GM18511 (cell line): ENCODE data around the gene TEX28.
A peak's percentile ranks its signal among the peaks of the same experiment; 100 is the strongest.

Source experiments
- ATAC-seq: cut with Tn5 transposase; IDR thresholded peaks from one replicate; pipeline ENCODE4 v1.9.1; 2021; ENCODE audit warnings: mild to moderate bottlenecking, moderate library complexity; ENCODE audit not compliant: unreplicated experiment

The TEX28 gene, protein sequence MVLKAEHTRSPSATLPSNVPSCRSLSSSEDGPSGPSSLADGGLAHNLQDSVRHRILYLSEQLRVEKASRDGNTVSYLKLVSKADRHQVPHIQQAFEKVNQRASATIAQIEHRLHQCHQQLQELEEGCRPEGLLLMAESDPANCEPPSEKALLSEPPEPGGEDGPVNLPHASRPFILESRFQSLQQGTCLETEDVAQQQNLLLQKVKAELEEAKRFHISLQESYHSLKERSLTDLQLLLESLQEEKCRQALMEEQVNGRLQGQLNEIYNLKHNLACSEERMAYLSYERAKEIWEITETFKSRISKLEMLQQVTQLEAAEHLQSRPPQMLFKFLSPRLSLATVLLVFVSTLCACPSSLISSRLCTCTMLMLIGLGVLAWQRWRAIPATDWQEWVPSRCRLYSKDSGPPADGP

DNA sequence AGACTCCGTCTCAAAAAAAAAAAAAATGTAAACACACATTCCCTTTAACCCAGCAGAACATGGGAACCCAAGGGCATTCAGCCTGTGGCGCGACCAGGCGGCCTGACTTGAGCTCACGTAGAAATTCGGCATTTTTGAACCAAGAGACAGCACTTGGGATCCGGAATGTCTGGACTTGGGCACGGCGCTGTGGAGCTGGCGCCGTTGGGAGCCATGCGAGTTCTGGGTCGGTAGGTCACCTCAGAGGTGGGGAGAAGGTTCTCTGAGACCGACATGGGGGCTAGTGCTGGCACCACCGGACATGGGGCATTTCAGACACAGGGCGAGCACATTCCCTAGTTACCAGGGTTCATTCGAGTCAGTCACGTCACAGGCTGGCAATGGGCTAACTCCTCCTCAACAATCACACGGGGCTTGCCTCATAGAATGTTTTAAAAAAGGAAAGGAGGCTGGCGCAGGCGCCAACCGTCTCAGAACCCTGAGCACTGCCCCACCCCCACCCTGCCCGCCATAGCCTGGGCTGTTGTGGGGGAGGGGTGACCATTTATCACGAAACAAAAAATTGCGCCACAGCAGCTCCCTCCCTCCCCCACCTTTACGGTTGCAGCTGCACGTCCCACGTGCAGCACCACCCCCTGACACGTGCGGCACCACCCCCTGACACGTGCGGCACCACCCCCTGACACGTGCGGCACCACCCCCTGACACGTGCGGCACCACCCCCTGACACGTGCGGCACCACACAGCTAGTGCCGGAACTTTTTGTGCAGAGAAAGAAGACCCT lies at the start of gene TEX28:
Gene TEX28 (minus strand): TSS at position 334 of the 784 bp plus-strand sequence. CDS start 3,007 bp downstream, outside the sequence.
- ATAC-seq: no peak

DNA sequence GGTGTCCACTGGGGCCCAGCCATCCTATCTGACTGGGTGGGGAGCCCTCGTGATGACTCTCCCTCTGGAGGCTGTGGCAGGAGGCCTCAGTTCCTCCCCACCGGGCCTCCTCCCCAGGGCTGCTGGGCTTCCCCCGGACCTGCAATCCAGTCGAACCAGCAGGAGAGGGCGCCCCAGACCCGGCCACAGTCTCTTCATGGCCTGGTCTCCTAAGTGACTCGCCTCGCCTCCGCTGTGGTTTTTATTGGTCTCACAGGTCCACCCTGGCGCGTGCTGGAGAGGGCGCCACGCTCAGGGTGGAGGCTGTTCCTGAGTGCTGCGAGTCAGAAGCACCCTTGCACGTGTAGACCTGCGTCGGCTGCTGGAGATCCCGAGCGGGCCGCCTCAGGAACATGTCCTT lies 48.7 kb upstream of the TEX28 start:
- peak; percentile 36 for ATAC-seq

DNA sequence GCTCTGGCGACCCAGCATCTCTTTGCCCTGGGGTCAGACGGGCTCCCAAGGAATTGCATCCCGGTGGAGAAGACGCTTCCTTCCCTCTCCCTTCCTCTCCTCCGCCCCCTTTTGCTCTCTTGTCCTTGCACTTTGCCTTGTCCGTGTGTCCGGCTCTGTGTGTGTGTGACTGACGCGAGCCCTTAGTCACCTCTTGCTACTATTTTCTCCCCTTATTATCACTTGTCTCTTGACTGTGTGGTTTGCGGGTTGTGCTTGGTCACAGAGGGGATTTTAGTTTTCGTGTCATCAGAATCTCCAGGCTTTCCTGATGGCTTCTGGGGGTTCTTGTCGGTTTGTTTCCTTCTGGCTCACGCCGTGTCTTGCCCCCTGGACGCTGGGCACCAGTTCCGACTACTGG lies 48.1 kb upstream of the TEX28 start:
- peak; percentile 19 for ATAC-seq

DNA sequence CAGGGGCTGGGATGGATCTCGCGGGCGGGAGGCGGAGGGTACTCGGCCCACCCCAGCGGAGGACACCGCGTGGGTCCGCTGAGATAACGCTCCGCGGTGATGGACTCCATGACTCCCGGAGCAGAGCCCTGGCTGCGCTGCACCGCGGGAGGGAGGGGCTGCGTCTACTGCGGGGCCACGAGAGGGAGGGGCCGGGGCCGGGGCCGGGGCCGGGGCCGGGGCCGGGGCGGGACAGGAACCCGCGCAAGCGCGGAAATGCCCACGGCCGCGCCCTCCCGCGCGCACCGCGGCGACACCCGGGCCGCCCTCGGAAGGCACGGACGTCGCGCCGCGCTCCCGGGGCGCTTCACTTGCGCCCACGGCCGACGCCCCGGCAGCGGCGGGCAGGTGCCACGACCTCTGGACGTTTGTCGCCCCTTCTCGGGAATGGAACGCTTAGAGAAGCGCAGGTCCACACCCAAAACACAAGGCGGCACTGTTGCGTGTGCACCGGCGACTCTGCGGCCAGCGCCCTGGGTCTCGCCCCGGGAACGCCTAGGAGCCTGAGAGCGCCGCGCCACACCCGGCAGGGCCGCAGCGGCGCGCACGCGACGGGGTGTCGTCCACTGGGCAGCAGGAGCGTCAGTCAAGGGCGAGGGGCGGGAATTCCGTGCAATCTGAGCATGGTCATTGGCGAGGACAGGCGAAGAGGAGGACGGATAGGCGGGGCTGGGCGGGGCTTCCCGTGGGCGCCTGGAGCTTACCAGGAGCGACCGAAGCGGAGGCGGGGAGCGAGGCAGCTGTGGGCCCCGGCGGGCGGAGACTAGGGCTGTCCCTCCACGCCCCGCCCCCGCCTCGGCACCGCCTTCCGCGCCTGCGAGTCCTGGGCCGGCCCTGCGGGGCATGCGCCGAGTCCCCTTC lies 46.7 kb upstream of the TEX28 start:
- ATAC-seq: peak; percentile 77

DNA sequence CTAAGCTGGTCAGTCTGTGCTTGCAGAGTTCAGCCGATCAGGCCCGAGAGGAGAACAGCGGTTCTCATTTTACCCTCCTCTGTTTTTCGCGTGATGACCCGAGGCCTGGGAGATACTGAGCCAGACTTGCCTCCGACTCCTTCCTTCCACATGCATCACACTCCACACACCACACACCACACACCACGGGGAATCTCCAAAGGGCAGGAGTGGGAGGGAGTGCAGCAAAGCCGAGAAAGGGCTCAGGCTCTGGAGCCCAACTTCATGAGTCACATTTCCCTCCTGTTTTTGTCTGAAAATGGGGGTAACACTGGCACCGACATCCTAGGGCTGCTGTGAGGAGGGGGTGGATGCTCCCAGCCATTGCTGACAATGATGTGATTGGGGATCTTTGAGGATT lies 39.6 kb upstream of the TEX28 start:
- ATAC-seq: no peak

DNA sequence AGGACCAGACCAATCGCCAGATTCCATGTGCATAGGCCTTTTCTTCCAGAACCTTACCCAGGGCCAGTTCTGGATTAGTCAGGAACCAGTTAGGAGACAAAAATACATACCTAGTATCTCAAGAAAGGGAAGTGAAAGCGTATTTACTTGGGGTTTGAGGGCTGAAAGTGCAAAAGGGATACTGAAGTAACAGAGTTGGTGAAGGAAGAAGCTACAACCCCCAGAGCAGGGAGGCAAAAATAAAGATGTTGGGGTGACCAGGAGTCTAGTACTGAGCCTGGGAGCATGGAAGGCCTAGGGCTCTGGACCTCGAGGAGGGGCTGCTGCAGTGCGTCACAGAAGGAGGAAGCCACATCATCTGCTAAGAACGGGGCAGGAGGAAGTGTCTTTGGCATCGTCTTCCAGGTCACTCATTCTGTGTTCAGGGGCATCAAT lies 38.9 kb upstream of the TEX28 start:
- ATAC-seq: peak; percentile 65

DNA sequence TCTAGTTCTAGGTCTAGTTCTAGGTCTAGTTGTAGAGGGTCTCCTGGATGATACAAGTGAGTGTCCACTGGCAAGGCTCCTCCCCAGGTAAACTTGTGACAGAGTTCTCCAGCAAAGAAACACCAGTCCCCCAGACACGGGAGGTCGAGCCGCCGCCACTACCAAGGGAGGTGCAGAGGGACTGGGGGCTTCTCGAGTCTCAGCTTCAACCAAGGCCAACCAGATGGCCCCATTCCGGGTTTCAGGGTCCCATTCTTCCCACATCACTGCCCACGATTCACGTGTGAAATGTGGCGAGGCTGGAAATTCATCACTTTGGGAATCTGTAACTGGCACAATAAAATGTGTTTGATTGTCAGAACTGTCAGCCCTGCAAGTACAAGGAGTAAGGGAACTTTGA lies 38.2 kb upstream of the TEX28 start:
- ATAC-seq: no peak

DNA sequence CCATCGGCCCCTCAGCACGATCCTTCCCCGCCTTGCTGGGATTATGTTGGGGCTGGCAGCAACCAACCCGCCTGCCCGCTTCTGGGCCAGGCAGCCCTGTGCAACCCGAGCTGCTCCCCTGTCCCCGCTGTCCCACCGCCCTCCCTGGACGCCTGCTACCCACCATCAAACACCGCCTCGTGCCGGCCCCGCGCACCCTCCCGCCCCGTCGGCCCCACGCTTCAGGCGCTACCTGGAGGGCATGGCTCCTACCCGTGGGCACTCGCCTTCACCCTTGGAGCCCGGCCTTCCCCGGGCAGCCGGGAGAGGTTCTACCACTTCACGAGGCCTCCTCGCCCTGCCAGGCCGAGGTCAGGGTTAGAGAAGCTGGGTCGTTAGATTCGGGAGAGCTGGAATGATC lies 37.6 kb upstream of the TEX28 start:
- no peak for ATAC-seq

DNA sequence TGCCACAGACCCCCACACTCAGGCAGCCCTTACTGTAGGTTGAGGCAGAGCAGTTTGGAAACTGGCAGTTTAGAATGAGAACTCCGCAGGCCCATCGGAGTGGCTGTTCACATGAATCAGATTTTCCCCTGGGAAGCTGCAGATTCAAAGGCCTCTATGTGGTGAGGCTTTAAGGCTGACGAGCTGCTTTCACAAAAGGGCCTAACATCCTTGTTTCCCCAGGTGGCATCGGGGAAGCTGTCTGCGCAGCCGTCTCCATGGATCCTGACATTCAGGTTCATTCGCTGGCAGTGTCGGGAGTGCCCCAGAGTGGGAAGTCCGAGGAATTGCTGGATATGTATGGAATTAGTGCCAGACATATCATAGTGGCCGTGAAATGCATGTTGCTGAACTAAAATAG lies 34.4 kb upstream of the TEX28 start:
- ATAC-seq: no peak

DNA sequence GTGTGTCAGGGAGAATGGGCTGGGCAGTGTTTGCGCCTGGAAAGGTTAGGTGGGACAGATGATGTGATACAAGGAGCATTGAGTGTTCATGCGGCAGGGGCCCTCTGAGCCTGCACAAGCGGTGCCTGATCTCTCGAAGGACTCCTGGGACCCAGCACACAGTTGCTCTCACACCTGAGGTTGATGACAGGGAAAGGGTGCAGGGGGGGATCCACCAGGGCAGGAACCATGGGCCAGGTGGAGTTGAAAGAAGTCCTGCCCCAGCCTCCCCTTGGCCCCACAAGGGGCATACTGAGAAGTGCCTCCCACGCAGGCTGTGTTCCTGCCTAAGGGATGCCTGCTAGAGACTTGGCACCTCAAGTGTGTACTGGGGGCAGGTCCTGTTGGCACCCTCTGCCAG lies 33.7 kb upstream of the TEX28 start:
- no peak for ATAC-seq

DNA sequence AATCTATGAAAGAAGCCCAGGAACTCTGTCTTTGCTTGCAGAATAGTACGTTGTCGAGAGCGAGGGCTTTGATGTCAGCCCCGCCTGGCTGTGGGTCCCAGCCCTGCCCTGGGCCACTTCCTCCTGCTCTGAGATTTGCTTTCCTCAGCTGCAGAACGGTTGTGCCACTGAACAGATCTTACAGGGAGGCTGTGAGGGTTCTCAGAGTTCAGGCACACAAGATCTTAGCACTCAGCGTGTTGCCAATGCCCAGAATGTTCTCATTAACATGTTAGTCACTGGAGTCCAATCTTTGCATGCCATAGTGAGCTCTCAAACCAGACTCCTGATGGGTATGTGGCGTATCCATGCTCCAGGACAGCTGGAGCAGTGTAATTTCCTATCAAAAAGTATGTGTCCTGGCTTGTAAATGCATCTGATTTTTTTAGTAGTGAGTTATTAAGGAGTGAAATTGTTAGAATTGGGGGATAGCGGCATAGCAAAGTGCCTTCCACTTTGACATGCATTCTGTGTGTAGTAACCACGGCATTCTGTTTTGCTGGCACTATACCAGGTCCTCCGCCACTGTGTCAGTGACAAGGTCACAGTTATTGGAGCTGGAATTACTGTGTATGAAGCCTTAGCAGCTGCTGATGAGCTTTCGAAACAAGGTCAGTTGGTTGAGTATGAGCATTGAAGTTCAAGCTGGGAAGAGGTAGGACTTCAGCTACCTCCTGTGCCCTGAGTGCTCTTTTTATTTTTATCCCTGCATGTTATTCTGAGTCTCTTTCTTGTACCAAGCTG lies 32.3 kb upstream of the TEX28 start:
- no peak for ATAC-seq

DNA sequence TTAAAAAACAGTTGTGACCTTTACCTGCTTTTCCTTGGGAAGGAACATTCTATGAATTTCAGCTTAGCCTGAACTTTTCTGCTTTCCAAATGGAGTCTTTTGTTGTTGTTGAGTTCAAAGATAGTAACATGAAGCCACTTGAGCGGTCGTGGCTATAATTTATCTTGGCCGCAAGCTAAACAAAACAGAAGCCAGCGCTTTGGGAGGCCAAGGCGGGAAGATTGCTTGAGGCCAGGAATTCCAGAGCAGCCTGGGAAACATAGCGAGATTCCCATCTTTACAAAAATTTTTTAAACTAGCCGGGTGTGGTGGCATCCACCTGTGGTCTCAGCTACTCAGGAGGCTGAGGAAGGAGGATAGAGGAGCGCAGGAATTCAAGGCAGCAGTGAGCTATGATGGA lies 30.6 kb upstream of the TEX28 start:
- no peak for ATAC-seq

DNA sequence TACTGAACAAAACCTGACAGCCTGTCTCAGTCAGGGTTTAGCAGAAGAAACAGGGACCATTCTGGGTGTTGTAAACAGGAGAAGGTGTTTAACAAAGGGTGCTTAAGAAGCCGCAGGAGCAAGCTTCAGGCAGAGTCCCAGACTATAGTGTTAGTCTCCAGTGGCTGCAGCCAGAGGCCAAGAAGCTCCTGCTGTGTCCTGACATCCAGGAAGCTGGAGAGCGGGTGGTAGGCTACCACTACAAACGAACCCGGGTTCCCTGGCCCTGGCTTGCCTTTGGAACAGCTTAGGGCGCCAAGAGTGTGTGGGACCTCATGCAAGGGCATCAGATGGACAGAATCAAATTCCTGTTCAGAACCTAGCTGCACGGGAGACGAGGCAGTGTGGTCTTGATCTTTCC lies 28.6 kb upstream of the TEX28 start:
- ATAC-seq: no peak

DNA sequence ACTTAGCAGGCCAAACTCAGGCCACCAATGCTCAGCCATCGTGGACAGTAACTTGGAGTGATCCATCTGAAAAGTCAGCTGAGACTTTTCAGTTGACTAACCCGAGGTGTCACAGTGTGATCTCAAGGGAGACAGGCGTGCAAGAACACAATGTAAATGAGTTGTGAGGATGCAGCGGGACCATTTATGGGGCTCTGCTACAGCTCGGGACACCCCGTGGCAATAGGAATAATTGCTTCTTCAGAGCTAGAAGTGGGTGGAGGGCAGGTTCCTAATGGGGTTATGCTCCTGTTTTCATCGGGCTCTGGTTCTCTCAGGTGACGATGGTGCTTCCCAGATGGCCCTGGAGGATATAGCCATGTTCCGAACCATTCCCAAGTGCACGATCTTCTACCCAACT lies 28.0 kb upstream of the TEX28 start:
- ATAC-seq: no peak

DNA sequence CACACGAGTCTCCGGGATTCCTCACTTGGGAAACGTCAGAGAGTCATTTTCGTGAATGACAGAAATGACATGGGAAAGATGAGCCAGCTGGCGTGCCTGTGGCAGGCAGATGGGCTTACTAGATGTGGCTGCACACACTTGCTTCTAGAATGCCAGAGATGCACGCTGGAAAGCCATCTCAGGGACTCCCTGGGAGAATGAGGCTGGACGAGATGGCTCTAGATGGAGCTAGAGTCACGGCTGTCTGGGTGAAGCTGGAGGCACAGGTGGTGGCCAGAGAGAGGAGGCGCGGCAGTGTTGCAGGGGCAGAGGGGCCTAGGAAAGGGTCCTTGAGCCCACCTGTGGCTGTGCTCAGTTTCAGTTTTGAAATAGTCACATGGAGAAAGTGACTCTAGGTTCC lies 26.7 kb upstream of the TEX28 start:
- no peak for ATAC-seq

DNA sequence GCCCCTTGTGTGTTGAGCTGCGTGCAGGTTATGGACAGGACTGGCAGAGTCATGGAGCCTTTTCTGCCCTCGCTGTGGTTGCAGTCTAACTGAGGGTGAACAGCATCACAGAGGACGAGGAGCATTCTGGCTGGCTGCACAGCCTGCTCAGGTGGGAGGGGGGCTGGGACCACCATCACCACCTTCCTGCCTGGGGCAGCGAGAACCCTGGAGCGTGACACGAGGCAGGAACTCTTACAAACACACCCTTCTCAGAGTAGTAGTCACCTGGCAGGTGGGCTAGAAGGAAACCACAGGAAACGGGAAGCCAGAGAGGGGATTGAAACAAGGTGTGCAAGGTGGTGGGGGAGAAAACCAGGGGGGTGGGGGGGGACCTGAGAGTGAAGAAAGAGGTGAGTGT lies 26.2 kb upstream of the TEX28 start:
- ATAC-seq: no peak

DNA sequence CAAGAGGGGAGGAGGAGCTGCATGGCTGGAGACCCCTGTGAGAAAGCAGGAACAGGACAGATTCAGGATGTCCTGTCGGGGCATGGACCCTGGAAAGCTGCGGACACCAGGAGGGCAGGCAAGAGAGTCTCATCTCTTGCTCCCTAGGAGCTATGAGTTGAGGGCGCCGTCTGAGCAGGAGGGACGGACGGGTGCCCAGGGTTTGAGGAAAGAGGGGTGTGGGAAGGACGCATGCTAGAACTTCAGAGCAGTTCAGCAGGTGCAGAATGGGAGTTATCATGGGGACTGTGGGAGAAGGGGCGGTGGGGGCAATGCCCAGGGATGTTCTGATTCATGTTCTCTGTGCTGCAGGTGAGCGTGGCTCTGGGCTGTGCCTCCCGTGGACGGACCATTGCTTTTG lies 25.5 kb upstream of the TEX28 start:
- ATAC-seq: no peak

DNA sequence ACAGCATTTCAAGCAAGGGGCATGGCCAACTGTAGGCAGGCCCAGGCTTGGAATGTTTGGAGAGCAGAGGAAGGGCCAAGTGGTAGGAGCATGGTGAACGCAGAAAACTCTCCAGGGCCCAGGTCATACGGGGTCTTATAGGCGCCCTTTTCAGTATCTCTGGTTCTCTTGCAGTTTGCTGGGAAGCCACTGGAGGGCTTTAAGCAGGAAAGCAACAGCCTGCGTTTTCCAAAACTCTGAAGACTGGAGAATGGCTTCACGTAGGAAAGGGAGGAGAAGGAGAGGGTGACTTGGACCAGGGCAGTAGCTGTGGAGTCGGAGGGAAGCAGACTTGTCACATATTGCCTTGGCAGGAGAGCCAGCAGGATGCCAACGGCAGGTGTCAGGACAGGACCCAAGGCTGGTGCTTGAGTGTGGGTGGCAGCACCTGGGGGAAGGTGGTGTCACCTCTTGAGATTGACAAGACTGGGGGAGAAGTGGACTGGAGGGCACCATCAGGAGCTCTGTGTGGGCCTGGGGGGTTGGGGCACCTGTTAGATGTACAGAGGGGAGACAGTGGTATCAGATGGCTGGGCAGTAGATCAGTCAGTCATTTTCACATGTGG lies 22.6 kb upstream of the TEX28 start:
- ATAC-seq: no peak

DNA sequence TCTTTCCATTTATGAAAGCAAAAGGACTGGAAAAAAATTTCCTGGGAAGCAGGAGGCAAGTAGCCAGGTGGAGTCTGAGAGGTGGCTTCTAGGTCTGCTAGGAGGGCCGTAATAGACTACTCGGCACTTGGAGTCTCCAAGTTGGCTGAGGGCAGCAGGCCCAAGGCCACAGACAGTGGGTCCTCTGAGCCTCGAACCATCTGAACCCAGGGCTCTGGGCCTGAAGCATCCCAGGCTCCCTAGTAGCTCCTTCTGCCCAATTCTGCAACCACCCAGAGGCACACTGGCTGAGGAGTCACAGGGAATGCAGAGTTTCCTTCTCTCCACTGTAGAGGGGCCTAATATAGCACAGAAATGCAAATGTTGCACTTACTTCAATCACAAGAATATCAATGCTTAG lies 20.5 kb upstream of the TEX28 start:
- ATAC-seq: no peak

DNA sequence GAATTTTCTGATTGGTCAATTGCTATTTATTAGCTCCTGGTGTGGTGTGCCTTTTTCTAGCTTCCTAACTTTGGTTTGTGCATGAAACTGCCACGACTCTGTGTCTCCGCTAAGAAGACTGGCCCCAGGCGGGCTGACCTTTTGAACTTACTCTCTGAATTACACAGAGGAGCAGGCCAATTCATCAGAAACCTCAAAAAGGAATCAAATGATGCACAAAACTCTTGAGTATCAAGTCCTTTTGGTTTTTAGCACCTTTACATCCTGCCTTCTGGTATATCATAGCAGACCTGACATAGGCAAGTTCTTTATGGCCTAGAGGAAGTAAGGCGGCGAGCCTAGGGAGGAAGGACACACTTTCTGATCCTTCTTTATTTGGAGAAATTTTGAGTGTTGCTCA lies 18.2 kb upstream of the TEX28 start:
- ATAC-seq: peak; percentile 56
